Measurements from ENCODE around the gene OR51V1. TPM values are rescaled to one million over a fixed set of nuclear protein-coding genes. Genes with fewer than 3 reads are reported as not detected.

Gene OR51V1
- total RNA-seq, 4 donors from 2014 or later = not detected

DNA sequence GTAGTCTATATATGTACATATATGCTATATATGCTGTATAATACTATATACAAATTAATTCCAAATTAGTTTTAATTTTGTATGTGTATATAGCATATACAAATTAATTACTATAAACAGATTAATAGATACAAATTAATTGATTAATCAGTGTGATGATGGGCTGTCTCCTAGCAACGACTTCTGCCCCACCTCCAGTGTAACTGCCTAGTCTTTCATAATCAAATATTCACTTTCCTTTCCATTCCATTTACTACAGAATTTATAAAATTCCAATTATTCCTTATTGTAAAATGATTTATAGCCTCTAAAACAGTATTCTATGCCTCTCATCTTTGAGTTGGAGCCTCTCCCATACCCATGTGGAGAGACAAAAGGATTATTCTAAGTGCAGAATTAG is 32.8 kb upstream of the OR51V1 start:
- DNase-seq = no peak
- in situ Hi-C loops (cut with MboI; ENCODE audit: low pct_ligation_motif_present in 1 of 4, low pct_unique_long_range_greater_than_20kb in 1 of 4, low sequenced_read_pairs in 3 of 4) = no loop called here
- 40 to 43% methylated on average over 1 of the region's 1 CpG for WGBS, 2 donors (ENCODE audit: low coverage in 1 of 2)
- no peaks in the 10 kb centered on the region for H3K36me3 ChIP-seq
- H3K9me3 ChIP-seq = no peaks in the 10 kb centered on the region
- no peak overlapping the region for H3K27ac ChIP-seq
- no peaks in the 10 kb centered on the region for H3K4me1 ChIP-seq
- intact Hi-C loops (cut with DNase I; ENCODE audit: low total_unique reads) = no loop called here
- H3K27me3 ChIP-seq = no peaks in the 10 kb centered on the region
- no peak overlapping the region for H3K4me3 ChIP-seq
- TF ChIP-seq POLR2A (IDR thresholded peaks at IDR 0.05) (no peak), EP300 (IDR thresholded peaks at IDR 0.05; ENCODE audit: low read depth) (no peak), POLR2AphosphoS5 (IDR thresholded peaks at IDR 0.05) (no peak)
- TF ChIP-seq, protein P1, sequence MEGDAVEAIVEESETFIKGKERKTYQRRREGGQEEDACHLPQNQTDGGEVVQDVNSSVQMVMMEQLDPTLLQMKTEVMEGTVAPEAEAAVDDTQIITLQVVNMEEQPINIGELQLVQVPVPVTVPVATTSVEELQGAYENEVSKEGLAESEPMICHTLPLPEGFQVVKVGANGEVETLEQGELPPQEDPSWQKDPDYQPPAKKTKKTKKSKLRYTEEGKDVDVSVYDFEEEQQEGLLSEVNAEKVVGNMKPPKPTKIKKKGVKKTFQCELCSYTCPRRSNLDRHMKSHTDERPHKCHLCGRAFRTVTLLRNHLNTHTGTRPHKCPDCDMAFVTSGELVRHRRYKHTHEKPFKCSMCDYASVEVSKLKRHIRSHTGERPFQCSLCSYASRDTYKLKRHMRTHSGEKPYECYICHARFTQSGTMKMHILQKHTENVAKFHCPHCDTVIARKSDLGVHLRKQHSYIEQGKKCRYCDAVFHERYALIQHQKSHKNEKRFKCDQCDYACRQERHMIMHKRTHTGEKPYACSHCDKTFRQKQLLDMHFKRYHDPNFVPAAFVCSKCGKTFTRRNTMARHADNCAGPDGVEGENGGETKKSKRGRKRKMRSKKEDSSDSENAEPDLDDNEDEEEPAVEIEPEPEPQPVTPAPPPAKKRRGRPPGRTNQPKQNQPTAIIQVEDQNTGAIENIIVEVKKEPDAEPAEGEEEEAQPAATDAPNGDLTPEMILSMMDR (IDR thresholded peaks at IDR 0.05) = no peak

- in situ Hi-C loops (cut with MboI; ENCODE audit: low pct_ligation_motif_present in 1 of 4, low pct_unique_long_range_greater_than_20kb in 1 of 4, low sequenced_read_pairs in 3 of 4) = no loop called here
- Histone ChIP-seq H3K4me3 (no peak overlapping the region), H3K36me3 (no peaks in the 10 kb centered on the region), H3K4me1 (no peaks in the 10 kb centered on the region), H3K27ac (no peak overlapping the region), H3K9me3 (no peaks in the 10 kb centered on the region), H3K27me3 (no peaks in the 10 kb centered on the region)
- 97% methylated on average over 2 of the region's 2 CpGs; no CpG with 5 or more reads in 1 of the 2 donors for WGBS, 2 donors (ENCODE audit: low coverage in 1 of 2)
- no peak for DNase-seq
- intact Hi-C loops (cut with DNase I; ENCODE audit: low total_unique reads) = no loop called here
- TF ChIP-seq, protein P1 (IDR thresholded peaks at IDR 0.05) = no peak
- TF ChIP-seq POLR2A (IDR thresholded peaks at IDR 0.05) (no peak), POLR2AphosphoS5 (IDR thresholded peaks at IDR 0.05) (no peak), EP300 (IDR thresholded peaks at IDR 0.05; ENCODE audit: low read depth) (no peak)
These were observed 32.3 kb upstream of the OR51V1 start for GRCh38 chr11:5232821-5233220.

DNA sequence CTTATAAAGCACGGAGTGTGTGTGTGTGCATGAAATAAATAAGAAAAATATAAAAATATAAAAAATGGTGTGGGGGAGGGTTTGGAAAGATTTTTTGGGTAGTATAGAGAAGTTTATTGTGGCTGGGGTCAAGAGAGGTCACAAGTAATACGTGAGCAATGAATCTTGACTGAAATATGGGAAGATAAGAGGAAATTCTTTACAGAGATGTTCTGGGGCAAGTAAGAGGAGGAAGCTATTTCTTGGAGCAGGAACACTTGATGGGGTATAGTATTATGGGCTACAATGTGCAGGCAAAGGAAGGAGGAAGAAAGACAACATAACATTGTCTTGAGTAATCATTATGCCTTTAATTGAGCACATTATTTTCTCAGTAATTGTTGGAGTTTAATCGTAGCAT is 31.7 kb upstream of the OR51V1 start:
- WGBS, 2 donors (ENCODE audit: low coverage in 1 of 2) = 60 to 62% methylated on average over 3 of the region's 3 CpGs
- no peaks in the 10 kb centered on the region for H3K27me3 ChIP-seq
- intact Hi-C loops (cut with DNase I; ENCODE audit: low total_unique reads) (no loop called here), in situ Hi-C loops (cut with MboI; ENCODE audit: low pct_ligation_motif_present in 1 of 4, low pct_unique_long_range_greater_than_20kb in 1 of 4, low sequenced_read_pairs in 3 of 4) (no loop called here)
- H3K4me1 ChIP-seq = no peaks in the 10 kb centered on the region
- DNase-seq = no peak
- H3K36me3 ChIP-seq = no peaks in the 10 kb centered on the region
- H3K27ac ChIP-seq = no peak overlapping the region
- H3K9me3 ChIP-seq = no peaks in the 10 kb centered on the region
- no peak overlapping the region for H3K4me3 ChIP-seq
- TF ChIP-seq POLR2A (IDR thresholded peaks at IDR 0.05) = no peak
- TF ChIP-seq EP300 (IDR thresholded peaks at IDR 0.05; ENCODE audit: low read depth) = no peak
- TF ChIP-seq POLR2AphosphoS5 (IDR thresholded peaks at IDR 0.05) = no peak
- TF ChIP-seq, protein P1 (IDR thresholded peaks at IDR 0.05) = no peak

GRCh38 chr11:5231111-5231510 is 30.6 kb upstream of the OR51V1 start:
- in situ Hi-C loops (cut with MboI; ENCODE audit: low pct_ligation_motif_present in 1 of 4, low pct_unique_long_range_greater_than_20kb in 1 of 4, low sequenced_read_pairs in 3 of 4) (no loop called here), intact Hi-C loops (cut with DNase I; ENCODE audit: low total_unique reads) (no loop called here)
- WGBS, 2 donors (ENCODE audit: low coverage in 1 of 2) = 92% methylated on average over 2 of the region's 2 CpGs
- H3K36me3 ChIP-seq = no peaks in the 10 kb centered on the region
- no peaks in the 10 kb centered on the region for H3K4me1 ChIP-seq
- H3K9me3 ChIP-seq = no peaks in the 10 kb centered on the region
- H3K4me3 ChIP-seq = no peak overlapping the region
- no peak for DNase-seq
- no peaks in the 10 kb centered on the region for H3K27me3 ChIP-seq
- TF ChIP-seq EP300 (IDR thresholded peaks at IDR 0.05; ENCODE audit: low read depth) (no peak), POLR2A (IDR thresholded peaks at IDR 0.05) (no peak), POLR2AphosphoS5 (IDR thresholded peaks at IDR 0.05) (no peak)
- TF ChIP-seq, protein P1 (IDR thresholded peaks at IDR 0.05) = no peak
- no peak overlapping the region for H3K27ac ChIP-seq

Data from transverse colon (tissue), 4 donors.